ENCODE measurements around the gene TXNRD2.

TXNRD2 gene

GRCh38 chr22:19854778-19855503, 86.7 kb downstream of the TXNRD2 start, which contains the start of the genes GNB1L and RTL10:
Gene GNB1L, minus strand, starts transcription at chr22:19854874. Its CDS starts 33,519 bp downstream, at chr22:19821355.
Gene RTL10, minus strand, starts transcription at chr22:19854874. Its CDS starts 2,613 bp downstream, at chr22:19852261.
- peak; percentile 99 to 100 (median 99) for DNase-seq

GRCh38 chr22:19853879-19854777, 87.5 kb downstream of the TXNRD2 start:
- DNase-seq, result peak in 2 of 3 donors; percentile 10 to 18

- DNase-seq, result no peak
Measured at GRCh38 chr22:19853058-19853878, 88.3 kb downstream of the TXNRD2 start.

GRCh38 chr22:19852177-19852781, 89.3 kb downstream of the TXNRD2 start:
- no peak for DNase-seq

GRCh38 chr22:19851291-19852176, 90.1 kb downstream of the TXNRD2 start:
- DNase-seq, result no peak

- no peak for DNase-seq
Measured at GRCh38 chr22:19850763-19851109, 90.9 kb downstream of the TXNRD2 start.

GRCh38 chr22:19849835-19850762, 91.5 kb downstream of the TXNRD2 start:
- no peak for DNase-seq

- no peak for DNase-seq
Measured at GRCh38 chr22:19848298-19849224, 93.1 kb downstream of the TXNRD2 start.

- DNase-seq, result no peak
Measured at GRCh38 chr22:19847345-19847632, 94.3 kb downstream of the TXNRD2 start.

GRCh38 chr22:19846620-19847344, 94.8 kb downstream of the TXNRD2 start:
- DNase-seq, result no peak

- DNase-seq, result no peak
Measured at GRCh38 chr22:19845054-19845722, 96.4 kb downstream of the TXNRD2 start.

GRCh38 chr22:19844377-19845053, 97.1 kb downstream of the TXNRD2 start:
- peak; percentile 73 to 85 (median 82) for DNase-seq

- DNase-seq, result no peak
Measured at GRCh38 chr22:19843857-19844376, 97.7 kb downstream of the TXNRD2 start.

GRCh38 chr22:19843107-19843856, 98.3 kb downstream of the TXNRD2 start:
- DNase-seq, result no peak

- no peak for DNase-seq
Measured at GRCh38 chr22:19842393-19843106, 99.1 kb downstream of the TXNRD2 start.
